ENCODE results near the gene RANGAP1. TPM values are rescaled to one million over a fixed set of nuclear protein-coding genes. Genes with fewer than 3 reads are reported as not detected.
A peak's percentile ranks its signal among the peaks of the same experiment; 100 is the strongest.

RANGAP1 gene
- total and polyA plus RNA-seq, 8 donors = 18.9 to 127 (median 38.5) TPM

- WGBS, 5 donors = 88 to 100% (median 96%) methylated on average over 1 of the region's 1 CpG
- Histone ChIP-seq H3K9me3 (no peaks in the 10 kb centered on the region), H3K36me3 (peaks cover 0 to 2% (median under 1%) of the 10 kb centered on the region in 4 donors), H3K4me1 (peaks cover 15 to 44% (median 34%) of the 10 kb centered on the region in 4 donors), H3K27ac (peak overlapping the region in 3 of 5 donors; percentile 88 to 92 (median 91)), H3K27me3 (no peaks in the 10 kb centered on the region), H3K4me3 (no peak overlapping the region)
- TF ChIP-seq, protein P1, sequence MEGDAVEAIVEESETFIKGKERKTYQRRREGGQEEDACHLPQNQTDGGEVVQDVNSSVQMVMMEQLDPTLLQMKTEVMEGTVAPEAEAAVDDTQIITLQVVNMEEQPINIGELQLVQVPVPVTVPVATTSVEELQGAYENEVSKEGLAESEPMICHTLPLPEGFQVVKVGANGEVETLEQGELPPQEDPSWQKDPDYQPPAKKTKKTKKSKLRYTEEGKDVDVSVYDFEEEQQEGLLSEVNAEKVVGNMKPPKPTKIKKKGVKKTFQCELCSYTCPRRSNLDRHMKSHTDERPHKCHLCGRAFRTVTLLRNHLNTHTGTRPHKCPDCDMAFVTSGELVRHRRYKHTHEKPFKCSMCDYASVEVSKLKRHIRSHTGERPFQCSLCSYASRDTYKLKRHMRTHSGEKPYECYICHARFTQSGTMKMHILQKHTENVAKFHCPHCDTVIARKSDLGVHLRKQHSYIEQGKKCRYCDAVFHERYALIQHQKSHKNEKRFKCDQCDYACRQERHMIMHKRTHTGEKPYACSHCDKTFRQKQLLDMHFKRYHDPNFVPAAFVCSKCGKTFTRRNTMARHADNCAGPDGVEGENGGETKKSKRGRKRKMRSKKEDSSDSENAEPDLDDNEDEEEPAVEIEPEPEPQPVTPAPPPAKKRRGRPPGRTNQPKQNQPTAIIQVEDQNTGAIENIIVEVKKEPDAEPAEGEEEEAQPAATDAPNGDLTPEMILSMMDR (IDR thresholded peaks at IDR 0.05) = no peak
- TF ChIP-seq EP300 (IDR thresholded peaks at IDR 0.05) (no peak), POLR2A (IDR thresholded peaks at IDR 0.05) (no peak), POLR2AphosphoS5 (IDR thresholded peaks at IDR 0.05) (no peak)
- no peak for DNase-seq
- intact Hi-C loops (cut with DNase I; ENCODE audit: low total_unique reads) = no loop called here
These were observed 3.7 kb upstream of the RANGAP1 start for GRCh38 chr22:41289671-41290070.

GRCh38 chr22:41288245-41288946 is 2.4 kb upstream of the RANGAP1 start:
- Histone ChIP-seq H3K4me1 (peaks cover 15 to 55% (median 38%) of the 10 kb centered on the region in 4 donors), H3K9me3 (no peaks in the 10 kb centered on the region), H3K4me3 (no peak overlapping the region), H3K36me3 (peaks cover 8 to 14% (median 12%) of the 10 kb centered on the region in 4 donors), H3K27me3 (no peaks in the 10 kb centered on the region), H3K27ac (peak overlapping the region; percentile 66 to 92 (median 88))
- DNase-seq = peak; percentile 37 to 82
- intact Hi-C loops (cut with DNase I; ENCODE audit: low total_unique reads) = no loop called here
- TF ChIP-seq, protein P1 (IDR thresholded peaks at IDR 0.05) = no peak
- TF ChIP-seq POLR2A (IDR thresholded peaks at IDR 0.05) (no peak), EP300 (IDR thresholded peaks at IDR 0.05) (no peak), POLR2AphosphoS5 (IDR thresholded peaks at IDR 0.05) (peak in 2 of 3 donors; percentile 61 to 77)
- WGBS, 5 donors = 25 to 38% (median 30%) methylated on average over 9 of the region's 9 CpGs

GRCh38 chr22:41286639-41287091 is 678 bp upstream of the RANGAP1 start:
- intact Hi-C loops (cut with DNase I; ENCODE audit: low total_unique reads) = no loop called here

DNA sequence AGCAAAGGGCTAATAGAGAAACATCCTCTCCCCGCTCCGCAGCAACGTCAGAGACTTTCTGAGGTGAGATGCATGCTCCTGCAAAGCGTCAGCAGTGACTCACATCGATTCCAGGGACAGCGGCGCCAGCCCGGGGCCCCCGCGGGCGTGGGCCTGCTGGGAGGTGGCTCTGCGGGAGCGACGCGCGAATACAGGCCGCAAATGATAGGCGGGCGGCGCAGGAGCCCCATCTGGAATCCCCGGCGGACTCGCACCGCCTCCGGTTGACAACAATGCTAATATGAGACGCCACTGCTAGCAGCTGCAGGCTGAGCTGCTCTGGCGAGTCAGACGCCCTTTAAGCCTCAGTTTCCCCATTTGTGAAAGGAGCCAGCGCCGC is 557 bp downstream of the RANGAP1 start:
- TF ChIP-seq, protein P1 (IDR thresholded peaks at IDR 0.05) = no peak
- TF ChIP-seq POLR2A (IDR thresholded peaks at IDR 0.05) (peak in 1 of 4 donors; percentile 7), EP300 (IDR thresholded peaks at IDR 0.05) (no peak), POLR2AphosphoS5 (IDR thresholded peaks at IDR 0.05) (peak in 2 of 3 donors; percentile 44 to 62)
- peaks cover 15 to 52% (median 35%) of the 10 kb centered on the region in 4 donors for H3K4me1 ChIP-seq
- peak overlapping the region; percentile 82 to 94 (median 91) for H3K27ac ChIP-seq
- peak; percentile 62 to 92 for DNase-seq
- intact Hi-C loops (cut with DNase I; ENCODE audit: low total_unique reads) = no loop called here
- 0 to 1% (median 0%) methylated on average over 19 to 30 of the region's 30 CpGs for WGBS, 5 donors
- H3K9me3 ChIP-seq = no peaks in the 10 kb centered on the region
- H3K4me3 ChIP-seq = peak overlapping the region; percentile 62 to 97 (median 92)
- H3K27me3 ChIP-seq = no peaks in the 10 kb centered on the region
- peaks cover 14 to 43% (median 38%) of the 10 kb centered on the region in 4 donors for H3K36me3 ChIP-seq

More at GRCh38 chr22:41286639-41287091, 678 bp upstream of the RANGAP1 start:
- H3K4me1 ChIP-seq = peaks cover 15 to 55% (median 38%) of the 10 kb centered on the region in 4 donors
- TF ChIP-seq, protein P1 (IDR thresholded peaks at IDR 0.05) = no peak
- no peak for TF ChIP-seq POLR2AphosphoS5 (IDR thresholded peaks at IDR 0.05)
- no peak for TF ChIP-seq EP300 (IDR thresholded peaks at IDR 0.05)
- TF ChIP-seq POLR2A (IDR thresholded peaks at IDR 0.05) = no peak
- peaks cover 9 to 30% (median 27%) of the 10 kb centered on the region in 4 donors for H3K36me3 ChIP-seq
- WGBS, 5 donors = 1 to 2% (median 2%) methylated on average over 15 of the region's 15 CpGs
- no peaks in the 10 kb centered on the region for H3K27me3 ChIP-seq
- no peak for DNase-seq
- H3K4me3 ChIP-seq = peak overlapping the region; percentile 62 to 97 (median 92)
- H3K9me3 ChIP-seq = no peaks in the 10 kb centered on the region
- H3K27ac ChIP-seq = peak overlapping the region; percentile 45 to 92 (median 88)

Data from stomach (tissue), 9 donors.